Measurements from ENCODE around the gene CCDC177. TPM values are rescaled to one million over a fixed set of nuclear protein-coding genes. Genes with fewer than 3 reads are reported as not detected.
"Not testable (repeated sequence)": the region's sequence is repeated elsewhere in the genome, so short reads cannot be mapped to it uniquely, and the experiment has no call there.

CCDC177 gene
- polyA plus RNA-seq, 2 of the 4 experiments (the other 2 are of a cell fraction): not detected

- H3K4me1 ChIP-seq: peaks cover 27% of the 10 kb centered on the region
- ATAC-seq (peak in 1 of 2 experiments; percentile 35; a peak in 2 of 6 replicates), DNase-seq (ENCODE audit: low read depth in 1 of 2, low spot score in 1 of 2) (no peak), FAIRE-seq (no peak)
- H3K4me3 ChIP-seq: no peak overlapping the region
- H3K27ac ChIP-seq: no peak overlapping the region
- H3K9me3 ChIP-seq: no peaks in the 10 kb centered on the region
- ChIA-PET CTCF (interaction anchor here (0.8 to 13.7 kb wide), 10 partner anchors 22 to 137 kb away, joined by 3 to 115 read pairs (median 6); no protein-coding TSS in a partner anchor), POLR2A (no interaction called here)
- TF ChIP-seq NPAS2 (CRISPR knock-in tag; IDR thresholded peaks at IDR 0.05; ENCODE audit: borderline replicate concordance) (no peak), HDAC2 (IDR thresholded peaks at IDR 0.05) (no peak), MYC (IDR thresholded peaks at IDR 0.05; ENCODE audit: borderline replicate concordance, low read length) (no peak), EHMT2 (IDR thresholded peaks at IDR 0.05; ENCODE audit: low read depth) (no peak), REST (IDR thresholded peaks at IDR 0.05) (no peak), POLR2AphosphoS2 (conservative IDR thresholded peaks at IDR 0.05; ENCODE audit: low read length) (no peak)
- peak overlapping the region; percentile 31; the same call in 2 of the 3 replicates for H3K4me2 ChIP-seq
Observed at GRCh38 chr14:69605738-69606137, 31.1 kb upstream of the CCDC177 start.

- POLR2A ChIA-PET: no interaction called here
- Histone ChIP-seq H3K4me2 (no peak overlapping the region), H3K27ac (no peak overlapping the region), H3K4me1 (no peaks in the 10 kb centered on the region), H3K9me3 (no peaks in the 10 kb centered on the region), H3K4me3 (no peak overlapping the region)
- CTCF ChIA-PET: interaction anchor here (0.8 to 13.7 kb wide), 5 partner anchors 15 to 126 kb away, joined by 3 to 115 read pairs (median 6); no protein-coding TSS in a partner anchor
- no peak for DNase-seq (ENCODE audit: low read depth in 1 of 2, low spot score in 1 of 2)
- no peak for TF ChIP-seq HOXB13 (CRISPR knock-in tag; IDR thresholded peaks at IDR 0.05; ENCODE audit: low read depth)
- no peak for TF ChIP-seq TP53 (CRISPR knock-in tag; IDR thresholded peaks at IDR 0.05)
- no peak for TF ChIP-seq MAZ (IDR thresholded peaks at IDR 0.05; ENCODE audit: borderline replicate concordance, low read depth, low read length)
- no peak for TF ChIP-seq ZFP36 (IDR thresholded peaks at IDR 0.05; ENCODE audit: borderline replicate concordance, partially characterized antibody)
- TF ChIP-seq CBX2 (IDR thresholded peaks at IDR 0.05; ENCODE audit: borderline replicate concordance, low read depth): no peak
- TF ChIP-seq JUNB (IDR thresholded peaks at IDR 0.05): no peak
- TF ChIP-seq CHD4 (IDR thresholded peaks at IDR 0.05; ENCODE audit: borderline replicate concordance): no peak
- no peak for TF ChIP-seq RFX5 (IDR thresholded peaks at IDR 0.05)
- TF ChIP-seq FOSB (CRISPR knock-in tag; IDR thresholded peaks at IDR 0.05): no peak
- no peak for TF ChIP-seq PHF8 (IDR thresholded peaks at IDR 0.05; ENCODE audit: borderline replicate concordance, low read depth)
- no peak for TF ChIP-seq CEBPB (IDR thresholded peaks at IDR 0.05)
- TF ChIP-seq HES2 (IDR thresholded peaks at IDR 0.05): no peak
- no peak for TF ChIP-seq SREBF2 (IDR thresholded peaks at IDR 0.05)
- TF ChIP-seq E2F6 (IDR thresholded peaks at IDR 0.05; ENCODE audit: borderline replicate concordance, low read depth): no peak
- no peak for TF ChIP-seq MAFK (IDR thresholded peaks at IDR 0.05; ENCODE audit: partially characterized antibody)
- TF ChIP-seq SMC3 (IDR thresholded peaks at IDR 0.05): no peak
- no peak for TF ChIP-seq CBX8 (IDR thresholded peaks at IDR 0.05)
- ATAC-seq: peak; percentile 17 to 44; a peak in 2 of 6 replicates
- WGBS (ENCODE audit: missing lambda C conversion rate): 50% methylated on average over 3 of the region's 3 CpGs
- FAIRE-seq: no peak
Observed at GRCh38 chr14:69600304-69600891, 25.7 kb upstream of the CCDC177 start.

GRCh38 chr14:69599431-69599830 lies 24.8 kb upstream of the CCDC177 start:
- H3K4me3 ChIP-seq; ATAC-seq; H3K4me1 ChIP-seq; FAIRE-seq; POLR2A ChIA-PET; H3K4me2 ChIP-seq; DNase-seq (ENCODE audit: low read depth in 1 of 2, low spot score in 1 of 2); H3K9me3 ChIP-seq; H3K27ac ChIP-seq: not testable (repeated sequence)
- CTCF ChIA-PET: interaction anchor here (13.7 kb wide), 1 partner anchor 127 kb away, joined by 115 read pairs; no protein-coding TSS in a partner anchor
- 86% methylated on average over 5 of the region's 5 CpGs for WGBS (ENCODE audit: missing lambda C conversion rate)
